ENCODE measurements around the gene PHC1.
A peak's percentile ranks its signal among the peaks of the same experiment; 100 is the strongest.
"Not testable (repeated sequence)": the region's sequence is repeated elsewhere in the genome, so short reads cannot be mapped to it uniquely, and the experiment has no call there.

PHC1 gene

DNA sequence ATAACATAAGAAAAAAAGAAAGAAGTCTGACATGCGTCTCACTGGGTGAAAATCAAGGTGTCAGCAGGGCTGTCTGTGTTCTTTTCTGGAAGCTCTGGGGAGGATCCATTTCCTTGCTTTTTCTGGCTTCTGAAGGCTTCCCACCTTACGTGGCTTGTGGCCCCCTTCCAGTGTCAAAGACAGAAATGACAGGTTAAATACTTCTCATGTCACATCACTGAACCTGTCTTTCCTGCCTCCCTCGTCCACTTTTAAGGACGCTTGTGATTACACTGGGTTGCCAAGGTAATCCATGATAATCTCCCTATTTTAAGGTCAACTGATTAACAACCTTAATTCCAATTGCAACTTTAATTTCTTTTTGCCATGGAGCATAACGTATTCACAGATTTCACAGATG, 4.6 kb upstream of the PHC1 start:
- no peak for DNase-seq (ENCODE audit: low read depth in 2 of 2, low spot score in 1 of 2)

DNA sequence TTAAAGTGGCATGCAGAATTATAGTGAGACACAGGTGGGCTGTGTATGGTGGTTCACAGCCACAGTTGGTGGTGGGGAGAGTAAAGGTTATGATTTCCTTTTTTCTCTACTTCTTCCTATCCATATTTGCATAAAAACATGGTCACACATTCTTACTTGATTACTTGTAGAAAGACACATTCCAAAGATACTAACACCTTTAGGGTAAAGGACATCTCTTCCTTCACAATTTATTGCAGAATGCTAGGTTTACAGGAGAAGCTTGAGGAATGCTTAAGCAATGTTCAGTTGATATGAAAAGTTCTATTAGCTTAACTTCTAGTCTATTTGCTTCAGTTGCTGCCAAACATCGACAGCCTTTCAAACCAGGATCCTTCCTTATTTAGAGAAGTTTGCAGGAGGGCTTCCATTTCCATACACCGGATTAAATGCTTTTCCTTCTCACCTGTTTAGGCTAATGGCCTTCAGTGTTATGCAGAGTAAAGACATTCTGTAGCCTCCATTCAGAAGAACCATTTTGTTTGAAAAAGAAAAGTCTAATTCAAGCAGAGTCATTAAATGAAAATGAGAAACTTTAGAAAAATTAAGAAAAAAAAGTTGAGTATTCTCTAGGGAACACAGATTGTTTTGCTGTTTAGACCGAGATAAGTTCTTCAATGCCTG, 2.6 kb upstream of the PHC1 start:
- no peak for DNase-seq (ENCODE audit: low read depth in 2 of 2, low spot score in 1 of 2)

DNA sequence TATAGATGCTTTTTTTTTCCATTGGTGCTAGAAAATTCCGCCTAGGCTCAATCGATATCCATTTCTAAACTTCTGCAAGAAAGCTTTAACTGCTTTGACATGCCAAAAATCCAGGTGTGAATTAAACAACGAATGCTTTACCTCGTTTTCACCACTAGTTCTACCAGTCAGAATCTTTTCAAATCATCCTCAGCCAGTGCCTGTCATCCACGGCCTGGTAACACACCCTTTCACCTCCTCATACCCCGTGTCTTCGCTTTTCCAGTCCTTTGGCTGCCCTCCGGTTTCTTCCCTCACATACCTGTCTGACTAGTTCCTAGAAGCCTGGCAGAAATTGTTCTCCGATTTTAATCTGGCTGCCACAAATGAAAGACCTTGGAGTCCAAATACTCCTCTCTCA, 1.4 kb upstream of the PHC1 start:
- DNase-seq (ENCODE audit: low read depth in 2 of 2, low spot score in 1 of 2): no peak

DNA sequence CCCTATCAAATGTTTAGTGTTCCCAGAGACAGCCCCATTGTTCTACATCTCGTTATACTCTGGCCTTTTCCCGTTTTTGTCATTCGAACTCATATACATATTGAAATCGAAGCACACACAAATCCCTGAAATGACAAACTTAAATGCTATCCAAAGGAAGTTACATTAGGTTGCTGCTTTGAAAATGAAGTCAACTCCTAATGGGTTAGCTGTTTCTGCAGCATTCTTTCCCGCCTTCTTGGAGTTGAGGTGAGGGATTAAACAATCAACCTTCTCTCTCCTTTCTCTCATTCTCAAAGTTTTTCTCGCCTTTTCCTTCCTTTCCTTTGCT, 642 bp upstream of the PHC1 start:
- DNase-seq (ENCODE audit: low read depth in 2 of 2, low spot score in 1 of 2): no peak

DNA sequence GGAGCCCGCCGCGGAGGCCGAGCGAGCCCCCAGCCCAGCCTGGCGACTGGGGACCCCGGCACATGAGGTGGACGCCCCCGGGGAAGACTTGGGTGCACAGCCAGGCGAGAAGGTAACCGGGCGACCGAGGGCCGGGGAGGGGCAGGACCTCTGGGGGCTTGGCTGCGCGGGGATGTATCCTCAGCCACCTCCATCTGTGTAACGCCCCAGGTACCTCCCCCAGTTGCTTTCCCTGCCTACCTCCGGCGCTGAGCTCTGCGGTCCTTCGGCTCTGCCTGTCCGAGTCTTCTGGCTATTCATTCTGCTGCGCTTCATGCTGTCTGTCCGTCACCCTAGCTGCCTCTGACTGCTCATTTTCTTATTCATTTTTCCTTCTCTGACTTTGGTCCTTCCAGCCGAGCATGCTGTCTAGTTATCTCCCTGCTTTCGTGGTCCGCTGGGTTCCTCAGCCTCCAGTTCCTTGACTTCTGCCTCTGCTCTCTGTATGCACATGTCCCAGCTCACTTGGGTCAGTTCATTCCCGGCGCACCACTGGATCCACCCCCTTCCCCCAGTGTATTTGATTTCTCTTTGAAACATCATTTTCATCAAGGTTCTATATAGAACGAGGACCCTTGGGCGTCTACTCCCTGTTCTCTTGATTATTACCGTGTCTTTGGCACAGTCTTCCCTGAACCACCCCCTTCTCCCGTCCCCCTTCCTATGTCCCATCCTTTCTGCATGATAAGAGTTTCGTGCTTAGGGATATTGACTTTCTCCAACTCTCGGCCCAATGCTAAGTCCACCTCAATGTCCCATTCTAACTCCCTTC, 612 bp downstream of the PHC1 start:
- peak; percentile 5 to 22 for DNase-seq (ENCODE audit: low read depth in 2 of 2, low spot score in 1 of 2)

DNA sequence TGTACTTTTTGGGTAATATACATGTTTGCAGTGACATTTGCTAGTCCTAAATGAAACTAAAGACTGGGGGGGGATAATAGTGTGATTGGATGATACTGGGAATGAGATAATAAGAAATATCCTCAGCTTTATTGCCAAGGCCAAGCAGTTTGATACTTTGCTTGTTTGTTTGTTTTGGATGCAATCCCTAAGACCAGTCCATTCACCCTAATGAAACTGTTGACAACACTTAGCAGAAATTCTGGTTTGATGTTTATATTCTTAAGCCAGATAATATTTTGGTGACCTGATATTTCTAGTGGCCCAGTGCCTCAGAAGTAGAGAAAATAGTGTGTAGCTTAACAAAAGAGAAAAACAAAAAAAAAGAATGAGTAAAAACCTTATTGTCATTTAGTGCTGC, 1.8 kb downstream of the PHC1 start:
- no peak for DNase-seq (ENCODE audit: low read depth in 2 of 2, low spot score in 1 of 2)

DNA sequence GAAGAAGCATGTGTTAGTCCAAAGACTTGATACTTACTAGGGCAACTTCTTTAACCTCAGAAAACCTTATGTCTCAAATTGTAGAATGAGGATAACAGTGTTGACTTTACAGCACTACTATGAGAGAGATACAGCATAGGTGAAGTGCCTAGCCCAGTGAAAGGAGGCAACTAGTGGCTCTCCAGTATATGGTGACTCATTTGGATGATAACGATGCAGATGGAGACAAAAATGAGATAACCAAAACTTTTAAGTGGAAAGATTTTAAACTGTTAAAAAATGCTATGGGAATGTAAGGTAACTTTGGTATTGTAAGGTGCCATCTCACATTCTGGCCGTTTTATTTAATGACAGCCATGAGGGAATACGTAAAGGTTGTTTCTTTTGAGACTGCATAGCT, 2.7 kb downstream of the PHC1 start:
- no peak for DNase-seq (ENCODE audit: low read depth in 2 of 2, low spot score in 1 of 2)

DNA sequence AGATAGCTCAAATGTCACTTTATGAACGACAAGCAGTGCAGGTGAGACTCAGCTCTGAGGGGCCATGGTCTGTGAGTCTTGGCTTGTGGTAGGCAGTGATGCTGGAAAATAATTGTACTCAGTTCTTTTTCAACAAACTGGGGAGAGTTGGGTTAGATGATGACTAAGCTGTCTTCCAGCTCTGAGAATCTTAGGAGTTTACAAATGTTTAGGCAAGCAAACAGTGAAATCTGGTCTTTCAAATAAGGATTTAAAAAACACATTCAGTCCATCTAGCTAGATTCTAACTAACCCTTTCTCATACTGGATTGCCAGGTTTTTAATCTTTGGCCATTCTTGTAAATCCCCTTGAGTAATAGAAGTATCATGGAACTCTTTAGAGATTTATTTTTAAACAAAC, 3.4 kb downstream of the PHC1 start:
- no peak for DNase-seq (ENCODE audit: low read depth in 2 of 2, low spot score in 1 of 2)

DNA sequence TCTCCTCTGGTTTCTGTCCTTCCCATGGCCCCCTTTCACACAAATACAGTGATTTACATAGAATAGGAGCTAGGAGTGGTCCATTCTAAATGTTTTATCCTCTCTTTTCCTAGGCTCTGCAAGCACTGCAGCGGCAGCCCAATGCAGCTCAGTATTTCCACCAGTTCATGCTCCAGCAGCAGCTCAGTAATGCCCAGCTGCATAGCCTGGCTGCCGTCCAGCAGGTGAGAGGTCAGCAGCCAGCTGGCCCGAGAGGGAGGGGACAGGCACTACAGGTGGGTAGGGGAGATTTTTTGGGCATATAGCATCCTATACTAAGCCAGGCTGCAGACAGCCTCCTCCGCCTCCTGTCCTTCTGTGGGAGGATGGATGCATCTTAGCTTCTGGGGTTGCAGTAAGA, 5.3 kb downstream of the PHC1 start:
- DNase-seq (ENCODE audit: low read depth in 2 of 2, low spot score in 1 of 2): not testable (repeated sequence)

DNA sequence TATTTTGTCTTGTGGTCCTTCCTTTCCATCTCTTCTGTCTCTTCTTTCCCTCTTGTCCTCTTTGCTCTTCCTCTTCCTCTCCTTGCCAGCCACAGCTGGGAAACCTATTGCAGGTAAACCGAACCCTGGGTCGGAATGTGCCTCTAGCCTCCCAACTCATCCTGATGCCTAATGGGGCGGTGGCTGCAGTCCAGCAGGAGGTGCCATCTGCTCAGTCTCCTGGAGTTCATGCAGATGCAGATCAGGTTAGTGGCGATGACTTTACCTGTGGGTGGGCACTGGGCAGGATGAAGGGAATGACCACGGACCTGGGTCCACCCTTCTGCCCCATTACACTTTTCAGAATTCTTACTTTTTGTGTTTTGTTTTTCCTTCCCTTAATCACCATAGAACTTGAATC, 8.2 kb downstream of the PHC1 start:
- DNase-seq (ENCODE audit: low read depth in 2 of 2, low spot score in 1 of 2): no peak

DNA sequence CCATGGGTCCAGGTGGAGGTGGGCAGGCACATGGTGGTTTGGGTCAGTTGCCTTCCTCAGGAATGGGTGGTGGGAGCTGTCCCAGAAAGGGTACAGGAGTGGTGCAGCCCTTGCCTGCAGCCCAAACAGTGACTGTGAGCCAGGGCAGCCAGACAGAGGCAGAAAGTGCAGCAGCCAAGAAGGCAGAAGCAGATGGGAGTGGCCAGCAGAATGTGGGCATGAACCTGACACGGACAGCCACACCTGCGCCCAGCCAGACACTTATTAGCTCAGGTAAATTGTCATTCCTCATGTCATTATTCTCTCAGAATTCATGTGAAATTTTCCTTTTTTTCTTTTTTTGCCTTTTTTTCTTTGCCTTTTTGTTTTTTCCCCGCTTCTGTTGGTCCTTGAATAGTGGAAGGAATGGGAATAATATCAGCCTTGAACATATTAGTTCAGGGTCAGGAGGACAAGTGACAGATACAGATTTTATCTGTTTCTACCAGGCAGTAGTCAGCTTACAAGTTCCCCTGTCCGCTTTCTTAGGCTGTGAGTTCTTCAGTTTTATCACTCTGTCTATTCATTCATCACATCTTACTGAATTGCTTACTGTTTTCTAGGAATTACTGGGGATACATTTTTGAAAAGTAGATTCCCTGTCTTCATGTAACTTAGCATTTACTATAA, 16.5 kb downstream of the PHC1 start:
- DNase-seq (ENCODE audit: low read depth in 2 of 2, low spot score in 1 of 2): not testable (repeated sequence)

DNA sequence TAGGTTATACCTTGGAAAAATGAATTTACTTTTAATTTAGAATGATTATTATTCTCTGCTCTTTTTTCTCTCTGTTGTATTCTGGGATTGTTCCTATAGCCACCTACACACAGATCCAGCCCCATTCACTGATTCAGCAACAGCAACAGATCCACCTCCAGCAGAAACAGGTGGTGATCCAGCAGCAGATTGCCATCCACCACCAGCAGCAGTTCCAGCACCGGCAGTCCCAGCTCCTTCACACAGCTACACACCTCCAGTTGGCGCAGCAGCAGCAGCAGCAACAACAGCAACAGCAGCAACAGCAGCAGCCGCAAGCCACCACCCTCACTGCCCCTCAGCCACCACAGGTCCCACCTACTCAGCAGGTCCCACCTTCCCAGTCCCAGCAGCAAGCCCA, 18.2 kb downstream of the PHC1 start:
- not testable (repeated sequence) for DNase-seq (ENCODE audit: low read depth in 2 of 2, low spot score in 1 of 2)

DNA sequence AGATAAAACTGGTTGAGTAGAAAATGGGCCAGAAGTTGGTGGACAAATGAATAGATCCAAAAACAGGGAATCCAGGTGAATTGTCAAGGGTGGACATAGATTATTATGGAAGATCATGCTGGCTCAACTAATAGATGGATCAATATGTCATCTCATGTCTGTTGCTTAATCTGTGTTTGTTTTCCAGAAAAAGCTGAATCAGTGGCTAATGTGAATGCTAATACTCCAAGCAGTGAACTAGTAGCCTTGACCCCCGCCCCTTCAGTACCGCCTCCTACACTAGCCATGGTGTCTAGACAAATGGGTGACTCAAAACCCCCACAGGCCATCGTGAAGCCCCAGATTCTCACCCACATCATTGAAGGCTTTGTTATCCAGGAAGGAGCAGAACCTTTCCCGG, 19.8 kb downstream of the PHC1 start:
- DNase-seq (ENCODE audit: low read depth in 2 of 2, low spot score in 1 of 2): not testable (repeated sequence)

DNA sequence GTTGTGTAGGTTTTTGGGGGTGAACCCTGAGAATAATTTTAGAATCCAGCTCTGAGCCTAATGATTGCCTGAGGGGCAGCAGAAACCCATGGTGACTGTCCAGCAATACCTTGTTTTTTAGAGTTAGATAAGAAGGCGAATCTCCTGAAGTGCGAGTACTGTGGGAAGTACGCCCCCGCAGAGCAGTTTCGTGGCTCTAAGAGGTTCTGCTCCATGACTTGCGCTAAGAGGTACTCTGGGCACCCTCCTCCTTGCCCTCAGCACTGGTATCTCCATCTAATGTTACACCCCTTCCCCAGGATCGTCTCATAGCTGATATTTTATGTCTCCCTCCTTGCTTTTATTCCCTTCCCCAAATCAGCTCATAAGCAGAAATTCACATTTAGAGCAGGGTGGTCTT, 22.4 kb downstream of the PHC1 start:
- no peak for DNase-seq (ENCODE audit: low read depth in 2 of 2, low spot score in 1 of 2)

DNA sequence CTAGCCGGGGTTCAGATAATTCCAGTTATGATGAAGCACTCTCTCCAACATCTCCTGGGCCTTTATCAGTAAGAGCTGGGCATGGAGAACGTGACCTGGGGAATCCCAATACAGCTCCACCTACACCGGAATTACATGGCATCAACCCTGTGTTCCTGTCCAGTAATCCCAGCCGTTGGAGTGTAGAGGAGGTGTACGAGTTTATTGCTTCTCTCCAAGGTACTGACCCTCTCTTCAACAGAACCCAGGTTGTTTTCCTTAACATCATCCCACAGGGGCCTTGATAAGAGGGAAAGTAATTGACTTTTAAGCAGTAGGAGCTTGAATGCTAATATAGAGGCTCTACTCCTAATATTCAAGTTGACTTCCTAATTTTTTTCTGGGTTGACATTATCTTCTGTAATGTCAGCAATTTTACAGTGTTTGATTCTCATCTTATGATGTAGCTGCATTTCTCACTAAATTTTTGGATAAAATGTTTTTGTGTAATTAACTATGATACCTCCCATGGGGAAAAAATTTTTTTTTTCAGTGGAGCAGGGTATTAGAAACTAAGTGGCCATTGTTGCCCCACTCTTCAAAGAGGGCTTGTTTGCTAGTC, 23.6 kb downstream of the PHC1 start:
- not testable (repeated sequence) for DNase-seq (ENCODE audit: low read depth in 2 of 2, low spot score in 1 of 2)

DNA sequence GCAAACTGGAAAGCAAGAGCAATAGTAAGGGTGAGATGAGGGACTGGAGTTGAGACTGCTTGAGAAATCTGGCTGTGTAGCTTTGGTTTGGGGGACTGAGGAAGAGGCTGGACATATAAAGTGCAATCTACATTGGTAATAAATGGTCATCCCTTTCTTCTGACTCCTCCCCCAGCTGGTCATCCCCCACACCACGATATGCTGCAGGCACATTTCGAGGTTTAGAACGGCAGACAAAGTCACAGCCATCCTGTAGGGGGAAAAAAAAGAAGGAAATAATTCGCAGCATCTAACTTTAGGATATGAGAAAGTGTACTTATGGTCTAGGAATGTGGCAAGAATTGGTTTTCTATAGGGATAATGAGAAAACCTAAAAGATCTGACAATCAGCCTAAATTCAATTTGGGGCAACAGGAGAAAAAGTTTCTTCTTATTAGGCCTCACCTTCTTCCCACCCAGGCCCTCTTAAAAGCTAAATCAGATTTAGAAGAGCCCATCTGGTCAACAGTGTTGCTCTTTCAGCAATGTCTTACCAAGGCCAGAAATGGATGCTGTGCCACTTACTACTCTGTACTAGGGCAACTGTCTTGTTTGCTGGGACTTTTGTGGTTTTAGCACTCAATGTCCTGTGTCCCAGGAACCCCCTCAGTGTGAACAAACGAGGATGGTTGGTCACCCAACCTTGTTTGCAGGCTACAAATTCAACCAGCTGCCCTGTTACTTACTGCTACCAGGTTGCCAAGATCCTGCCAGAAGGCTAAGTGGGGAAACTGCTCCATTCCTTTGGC, 27.6 kb downstream of the PHC1 start:
- no peak for DNase-seq (ENCODE audit: low read depth in 2 of 2, low spot score in 1 of 2)

DNA sequence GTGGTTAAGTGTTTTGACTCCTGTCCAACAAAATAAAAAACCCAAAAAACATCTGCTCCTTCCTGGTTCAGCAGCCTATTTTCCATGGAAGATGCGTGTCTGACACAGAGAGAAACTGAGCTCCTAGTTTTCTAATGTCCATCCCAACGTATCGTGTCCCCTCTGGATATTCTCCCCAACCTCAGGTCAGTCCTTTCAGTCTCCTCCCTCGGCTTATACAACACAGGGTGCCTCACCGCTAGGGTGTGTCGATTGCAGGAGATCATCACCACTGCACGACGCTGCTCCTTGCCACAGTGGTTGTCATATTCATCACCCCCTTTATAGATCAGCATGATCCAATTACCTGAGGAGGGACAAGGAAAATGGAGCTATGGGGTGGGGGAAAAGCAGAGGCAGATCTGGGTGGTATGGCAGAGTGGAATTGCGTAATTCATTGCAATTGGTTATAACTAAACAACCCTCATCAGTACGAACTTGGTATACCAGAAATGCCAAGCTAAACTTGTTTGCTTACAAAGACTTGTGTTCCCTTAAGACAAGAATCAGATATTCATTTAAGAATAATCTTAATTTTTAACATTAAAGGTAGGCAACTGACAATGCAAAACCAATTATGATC, 29.4 kb downstream of the PHC1 start:
- no peak for DNase-seq (ENCODE audit: low read depth in 2 of 2, low spot score in 1 of 2)

DNA sequence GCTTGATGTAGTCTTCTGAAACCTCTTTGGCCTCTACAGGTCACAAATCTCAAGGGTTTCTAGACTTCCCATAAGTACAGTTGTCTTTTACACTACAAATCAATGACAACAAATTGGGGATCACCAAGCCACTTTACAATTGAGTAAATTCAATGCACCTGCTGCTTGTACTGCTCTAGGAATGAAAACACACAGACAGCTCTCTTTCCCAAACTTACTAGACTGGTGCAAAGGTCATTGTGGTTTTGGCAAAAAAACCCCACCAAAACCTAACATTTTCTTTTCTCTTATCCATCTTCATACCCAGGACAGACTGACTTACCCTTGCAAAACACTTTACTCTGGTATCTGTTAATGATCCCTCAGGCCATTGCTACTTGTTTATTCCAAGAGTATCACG, 32.4 kb downstream of the PHC1 start:
- no peak for DNase-seq (ENCODE audit: low read depth in 2 of 2, low spot score in 1 of 2)

DNA sequence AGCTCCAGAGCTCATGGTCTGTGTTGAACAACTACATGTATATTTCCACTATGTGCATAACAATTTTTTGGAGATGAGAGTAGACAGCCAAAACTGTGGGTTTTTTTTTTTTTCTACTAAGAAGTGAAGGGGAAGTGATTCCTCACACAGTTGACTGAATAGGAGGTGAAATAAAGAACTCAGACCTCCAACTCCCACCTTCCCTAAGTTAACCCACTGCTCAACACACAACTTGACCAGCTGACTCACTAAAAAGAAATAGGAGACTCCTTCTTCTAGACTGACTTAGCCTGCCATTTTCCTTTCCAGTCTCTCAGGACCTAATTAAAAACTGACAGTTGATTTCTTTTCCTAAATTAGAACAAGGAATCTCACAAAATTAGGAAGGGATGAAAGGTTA, 33.4 kb downstream of the PHC1 start:
- no peak for DNase-seq (ENCODE audit: low read depth in 2 of 2, low spot score in 1 of 2)

DNA sequence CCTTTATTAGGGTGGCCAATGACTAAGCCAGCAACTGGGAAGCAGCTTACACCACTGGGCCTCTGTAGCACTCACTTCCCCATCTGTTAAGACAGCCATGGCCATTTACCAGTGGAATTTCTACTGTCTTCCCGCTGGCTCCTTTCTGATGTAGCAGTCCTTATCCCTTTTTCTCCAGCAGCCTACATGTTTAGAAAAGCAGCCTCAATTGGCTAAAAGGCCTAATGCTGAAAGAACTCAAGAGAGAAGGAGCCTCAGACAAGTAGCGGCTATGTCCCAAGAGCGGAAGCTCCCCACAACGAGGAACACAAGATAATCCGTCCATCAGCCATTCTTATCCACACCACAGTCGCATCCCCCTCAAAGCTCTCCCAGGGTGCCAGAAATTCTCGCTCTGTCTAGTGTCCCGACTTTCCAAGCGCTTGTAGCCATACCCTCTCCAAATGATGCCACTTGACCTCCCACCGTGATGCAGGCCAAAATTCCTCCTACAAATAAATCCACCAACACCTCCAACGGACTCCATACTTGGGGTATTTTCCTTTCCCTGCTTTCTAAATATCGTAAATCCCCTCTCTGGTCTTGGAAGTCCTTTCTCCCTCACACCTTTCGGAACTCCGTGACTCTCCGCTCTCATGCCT, 34.5 kb downstream of the PHC1 start:
- no peak for DNase-seq (ENCODE audit: low read depth in 2 of 2, low spot score in 1 of 2)

Data from stimulated activated CD8-positive, alpha-beta memory T cell treated with anti-CD3 and anti-CD28 coated beads, Interleukin-4, amount 100 ng/mL, for 4 hours (primary cell).